HCT116 (cell line): Measurements from ENCODE around the gene P4HB. TPM values are rescaled to one million over a fixed set of nuclear protein-coding genes. Genes with fewer than 3 reads are reported as not detected.

Experiments
- ATAC-seq: fragments of 200-7000 bp; cut with Tn5 transposase; 2 replicates; pipeline ENCODE4 v1.9.1; 2020; ENCODE audit warnings: mild to moderate bottlenecking, moderate library complexity
- BruUV-seq: library from RNA; stranded (reverse); fragments of 400-500 nt; replicated peaks from 2 replicates; lab custom pipeline; 2021; lab: Mats Ljungman, UMichigan
- CTCF ChIA-PET: fragments of 300-600 bp; sonication (Branson Sonifier 250); formaldehyde crosslinking; loops from one replicate; lab custom pipeline; 2021; ENCODE audit warnings: antibody characterized with exemption; lab: Charles Lee
- POLR2A ChIA-PET: fragments of 300-600, 350-600 bp; sonication (Branson Sonifier 250); formaldehyde crosslinking; loops from one replicate; lab custom pipeline; 2021; ENCODE audit warnings: antibody characterized with exemption; lab: Charles Lee
- RAD21 ChIA-PET, 2 experiments: fragments of 300-600 bp; sonication (Branson Sonifier 250); formaldehyde crosslinking; loops; one replicate each; lab custom pipeline; 2023; ENCODE audit warnings: low total read pairs in 2 of 2; ENCODE audit not compliant: uncharacterized antibody in 2 of 2, unreplicated experiment in 2 of 2, low non-redundant PET in 1 of 2; lab: Charles Lee
- DNase-seq: peaks from one replicate; pipeline ENCODE4 v3.0.0-alpha.2; 2010; ENCODE audit warnings: low read depth, low spot score
- H2AFZ ChIP-seq: fragments of 200-600 bp; shearing (Covaris generic), sonication (generic); 2 replicates; pipeline ENCODE4 v1.6.1; 2017; ENCODE audit warnings: low read depth, mixed run types, mixed read lengths, antibody characterized with exemption, low read length; ENCODE audit not compliant: poor library complexity, severe bottlenecking
- H3K27ac ChIP-seq: 2 replicates; pipeline ENCODE4 v1.5.1; 2012; ENCODE audit warnings: low read depth, low read length
- H3K27me3 ChIP-seq: fragments of 200-600 bp; sonication (generic); 2 replicates; pipeline ENCODE4 v1.6.1; 2016; ENCODE audit warnings: mixed run types, low read length, mixed read lengths; ENCODE audit not compliant: insufficient read depth
- H3K36me3 ChIP-seq, 2 experiments: fragments of 200-500 bp in 1 of 2; fragments of 200-600 bp in 1 of 2; sonication (Bioruptor generic) in 1 of 2; sonication (generic) in 1 of 2; 2 replicates each; pipeline versions ENCODE4 v1.5.1 to v1.6.1; 2014 to 2016; ENCODE audit warnings: low read length in 2 of 2, inconsistent platforms in 1 of 2, mixed read lengths in 1 of 2, mixed run types in 1 of 2; ENCODE audit not compliant: insufficient read depth in 2 of 2, control insufficient read depth in 1 of 2
- H3K4me1 ChIP-seq, 2 experiments: fragments of 200-600 bp in 1 of 2; sonication (generic) in 1 of 2; 2 replicates each; pipeline versions ENCODE4 v1.5.1 to v1.6.1; 2012 to 2017; ENCODE audit warnings: low read length in 2 of 2, inconsistent platforms in 1 of 2, mild to moderate bottlenecking in 1 of 2, mixed read lengths in 1 of 2, mixed run types in 1 of 2, moderate library complexity in 1 of 2; ENCODE audit not compliant: insufficient read depth in 2 of 2, control insufficient read depth in 1 of 2
- H3K4me2 ChIP-seq: fragments of 200-600 bp; sonication (generic); 2 replicates; pipeline ENCODE4 v1.6.1; 2017; ENCODE audit warnings: mixed run types, low read length, mixed read lengths
- H3K4me3 ChIP-seq, 2 experiments: fragments of 200-600 bp in 1 of 2; sonication (generic) in 1 of 2; replicated peaks in 1 of 2; 2 replicates each; pipeline ENCODE4 v1.5.1; 2011 to 2016; ENCODE audit warnings: low read length in 2 of 2, control low read depth in 1 of 2, low read depth in 1 of 2, mild to moderate bottlenecking in 1 of 2, mixed read lengths in 1 of 2, mixed run types in 1 of 2
- H3K79me2 ChIP-seq: fragments of 200-600 bp; sonication (generic); 2 replicates; pipeline ENCODE4 v1.6.1; 2017; ENCODE audit warnings: mild to moderate bottlenecking, mixed run types, low read length, moderate library complexity, mixed read lengths; ENCODE audit not compliant: insufficient read depth
- H3K9ac ChIP-seq: fragments of 200-600 bp; sonication (generic); 2 replicates; pipeline ENCODE4 v1.6.1; 2016; ENCODE audit warnings: low read length, mixed read lengths
- H3K9me2 ChIP-seq: fragments of 200-600 bp; sonication (generic), shearing (Covaris generic); 2 replicates; pipeline ENCODE4 v1.6.1; 2017; ENCODE audit warnings: mixed run types, mild to moderate bottlenecking, moderate library complexity; ENCODE audit not compliant: insufficient read depth
- H3K9me3 ChIP-seq, 2 experiments: fragments of 200-500 bp in 1 of 2; fragments of 200-600 bp in 1 of 2; sonication (Bioruptor generic) in 1 of 2; sonication (generic) in 1 of 2; 2 replicates each; pipeline ENCODE4 v1.6.1; 2014 to 2017; ENCODE audit warnings: low read length in 2 of 2, mixed read lengths in 2 of 2, inconsistent platforms in 1 of 2, low read depth in 1 of 2, mild to moderate bottlenecking in 1 of 2, mixed run types in 1 of 2, moderate library complexity in 1 of 2; ENCODE audit not compliant: control insufficient read depth in 1 of 2, insufficient read depth in 1 of 2
- H4K20me1 ChIP-seq: fragments of 200-600 bp; sonication (generic), shearing (Covaris generic); 2 replicates; pipeline ENCODE4 v1.6.1; 2017; ENCODE audit warnings: mixed run types, mild to moderate bottlenecking, moderate library complexity; ENCODE audit not compliant: insufficient read depth
- JUND ChIP-seq: IDR thresholded peaks from 2 replicates; pipeline ENCODE4 v1.6.1; 2012
- TCF7L2 ChIP-seq: IDR thresholded peaks from 2 replicates; pipeline ENCODE4 v1.7.0; 2011; ENCODE audit warnings: borderline replicate concordance, inconsistent platforms; ENCODE audit not compliant: insufficient read depth, insufficient read length; ENCODE audit errors: extremely low read depth
- ZNF274 ChIP-seq: fragments of 200-500 bp; sonication (Bioruptor generic); IDR thresholded peaks from 2 replicates; pipeline ENCODE4 v1.6.1; 2014; ENCODE audit warnings: mild to moderate bottlenecking, low read depth, low read length, inconsistent platforms
- intact Hi-C: fragments of 100-400 bp; cut with micrococcal nuclease; formaldehyde crosslinking; loops from 2 replicates; pipeline ENCODE4 v1.10.0; 2022
- total RNA-seq: library from RNA; stranded (reverse); gene quantifications from one replicate; pipeline ENCODE4 v1.2.1, GENCODE V29; 2021; ENCODE audit not compliant: unreplicated experiment

Gene P4HB
- total RNA-seq, 1 experiment from 2014 or later = 1,043 TPM

DNA sequence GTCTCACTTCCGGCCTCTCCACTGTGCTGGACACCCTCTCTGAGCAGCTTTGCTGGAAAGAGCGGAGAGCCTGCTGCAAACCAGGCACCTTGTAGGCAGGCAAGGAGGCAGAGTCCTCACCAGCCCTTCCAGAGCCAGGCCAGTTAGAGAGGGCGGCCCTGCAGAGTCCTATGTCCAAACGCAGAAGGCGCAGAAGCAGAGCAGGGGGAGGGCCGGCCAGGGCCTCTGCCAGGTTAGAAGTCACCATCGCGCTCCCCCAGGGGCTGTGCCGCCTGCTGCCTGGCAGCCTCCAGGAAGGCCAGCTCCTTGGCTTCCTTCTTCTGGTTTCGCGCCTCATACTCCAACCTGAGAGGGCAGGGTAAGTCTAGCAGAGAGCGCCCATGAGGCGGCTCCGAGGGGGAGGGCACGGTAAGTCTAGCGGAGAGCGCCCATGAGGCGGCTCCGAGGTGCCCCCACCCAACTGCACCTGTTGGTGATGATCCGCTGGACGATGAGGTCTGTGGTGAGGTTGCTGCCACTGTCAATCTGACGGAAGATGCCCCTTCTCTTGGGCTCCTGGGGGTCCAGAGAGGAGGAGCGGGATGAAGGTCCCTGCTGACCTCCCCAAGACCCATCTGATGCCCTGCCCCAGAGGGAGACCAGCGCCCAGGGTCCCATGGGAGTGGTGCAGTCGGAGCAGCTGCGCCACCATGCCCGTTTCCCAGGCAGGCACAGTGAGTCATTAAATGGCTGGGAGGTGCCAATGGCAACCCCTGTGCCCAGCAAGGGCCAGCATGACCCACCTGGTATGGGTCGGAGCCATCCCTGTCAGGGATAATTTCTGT is 44.5 kb upstream of the P4HB start:
- no peak for ATAC-seq
- CTCF ChIA-PET = no interaction called here
- Histone ChIP-seq H3K4me3 (no peak overlapping the region), H3K79me2 (no peaks in the 10 kb centered on the region; the same call in 1 of the 2 replicates), H3K27ac (no peak overlapping the region), H3K27me3 (no peaks in the 10 kb centered on the region), H3K36me3 (peaks cover 0 to 19% of the 10 kb centered on the region in 2 experiments; a peak in 2 of 4 replicates), H3K9ac (no peak overlapping the region), H3K9me3 (no peaks in the 10 kb centered on the region), H4K20me1 (no peaks in the 10 kb centered on the region), H2AFZ (no peak overlapping the region), H3K9me2 (no peaks in the 10 kb centered on the region), H3K4me2 (no peak overlapping the region), H3K4me1 (peaks cover 0 to 20% of the 10 kb centered on the region in 2 experiments)
- RAD21 ChIA-PET = no interaction called here
- BruUV-seq = TSS peak; percentile 30
- TF ChIP-seq JUND = no peak
- no peak for DNase-seq
- POLR2A ChIA-PET = interaction anchor here (0.6 kb wide), 1 partner anchor 25 kb away, joined by 3 read pairs; no protein-coding TSS in a partner anchor
- intact Hi-C loops = no loop called here

GRCh38 chr17:81903896-81904599 is 43.7 kb upstream of the P4HB start:
- POLR2A ChIA-PET = interaction anchor here (0.6 kb wide), 1 partner anchor 24 kb away, joined by 3 read pairs; no protein-coding TSS in a partner anchor
- intact Hi-C loops = no loop called here
- Histone ChIP-seq H3K4me1 (peaks cover 5 to 25% of the 10 kb centered on the region in 2 experiments), H3K36me3 (peaks cover 0 to 26% of the 10 kb centered on the region in 2 experiments; a peak in 2 of 4 replicates), H2AFZ (no peak overlapping the region), H3K79me2 (no peaks in the 10 kb centered on the region; the same call in 1 of the 2 replicates), H3K4me2 (no peak overlapping the region), H3K9me2 (no peaks in the 10 kb centered on the region), H4K20me1 (no peaks in the 10 kb centered on the region), H3K9ac (no peak overlapping the region), H3K27me3 (no peaks in the 10 kb centered on the region), H3K27ac (peak overlapping the region; percentile 0; the same call in 1 of the 2 replicates), H3K9me3 (no peaks in the 10 kb centered on the region), H3K4me3 (no peak overlapping the region)
- no peak for DNase-seq
- RAD21 ChIA-PET = no interaction called here
- CTCF ChIA-PET = no interaction called here
- TF ChIP-seq TCF7L2 (no peak), ZNF274 (no peak)
- no peak for ATAC-seq
- BruUV-seq = no TSS peak
